Dermis microvascular lymphatic vessel endothelial cell (primary cell): ENCODE results near the gene SHISA2. TPM values are rescaled to one million over a fixed set of nuclear protein-coding genes. Genes with fewer than 3 reads are reported as not detected.

Source experiments
- DNase-seq, 2 donors: peaks; one replicate each; pipeline versions ENCODE4 v3.0.0 to v3.0.0-alpha.2; 2010; ENCODE audit warnings: low read depth in 2 of 2
- total RNA-seq: library from RNA; depleted of rRNA; stranded (reverse); fragments of >200 nt; gene quantifications from 2 replicates; pipeline ENCODE4 v1.2.1, GENCODE V29; 2014

SHISA2 gene
- total RNA-seq, 1 donor from 2014 or later = 1.8 TPM

GRCh38 chr13:26048741-26049140 lies 3.1 kb downstream of the SHISA2 start:
- DNase-seq = no peak

- DNase-seq = no peak
These were observed 4.8 kb downstream of the SHISA2 start for GRCh38 chr13:26047040-26047439.

GRCh38 chr13:26046639-26047038 lies 5.2 kb downstream of the SHISA2 start:
- DNase-seq = no peak

GRCh38 chr13:26045142-26045541 lies 6.7 kb downstream of the SHISA2 start:
- DNase-seq = no peak

- DNase-seq = no peak
These were observed 9.0 kb downstream of the SHISA2 start for GRCh38 chr13:26042785-26043184.

- DNase-seq = no peak
These were observed 10.4 kb downstream of the SHISA2 start for GRCh38 chr13:26041444-26041843.

GRCh38 chr13:26038931-26039475 lies 12.8 kb downstream of the SHISA2 start:
- DNase-seq = no peak

- DNase-seq = peak in 1 of 2 donors; percentile 24
These were observed 14.5 kb downstream of the SHISA2 start for GRCh38 chr13:26037302-26037701.

- no peak for DNase-seq
These were observed 15.4 kb downstream of the SHISA2 start for GRCh38 chr13:26036383-26036782.

GRCh38 chr13:26034018-26034417 lies 17.8 kb downstream of the SHISA2 start:
- no peak for DNase-seq

GRCh38 chr13:26030331-26030730 lies 21.5 kb downstream of the SHISA2 start:
- no peak for DNase-seq

- DNase-seq = no peak
These were observed 22.2 kb downstream of the SHISA2 start for GRCh38 chr13:26029581-26030136.

- DNase-seq = no peak
These were observed 25.6 kb downstream of the SHISA2 start for GRCh38 chr13:26026211-26026610.

- DNase-seq = no peak
These were observed 26.0 kb downstream of the SHISA2 start for GRCh38 chr13:26025771-26026170.

- no peak for DNase-seq
These were observed 26.6 kb downstream of the SHISA2 start for GRCh38 chr13:26025196-26025595.

GRCh38 chr13:26024558-26024957 lies 27.3 kb downstream of the SHISA2 start:
- DNase-seq = peak in 1 of 2 donors; percentile 34

GRCh38 chr13:26022538-26023292 lies 29.1 kb downstream of the SHISA2 start:
- peak in 1 of 2 donors; percentile 57 for DNase-seq

- DNase-seq = no peak
These were observed 29.9 kb downstream of the SHISA2 start for GRCh38 chr13:26021956-26022355.

- no peak for DNase-seq
These were observed 30.3 kb downstream of the SHISA2 start for GRCh38 chr13:26021516-26021915.

GRCh38 chr13:26020891-26021290 lies 30.9 kb downstream of the SHISA2 start:
- no peak for DNase-seq

- peak in 1 of 2 donors; percentile 82 for DNase-seq
These were observed 31.6 kb downstream of the SHISA2 start for GRCh38 chr13:26019881-26020870.

- peak in 1 of 2 donors; percentile 22 for DNase-seq
These were observed 32.6 kb downstream of the SHISA2 start for GRCh38 chr13:26019251-26019650.
